HG03039 (cell line): ENCODE measurements around the gene CD79A.
"Not testable (repeated sequence)": the region's sequence is repeated elsewhere in the genome, so short reads cannot be mapped to it uniquely, and the experiment has no call there.

Experiments
- ATAC-seq: cut with Tn5 transposase; IDR thresholded peaks from one replicate; pipeline ENCODE4 v1.9.1; 2021; ENCODE audit warnings: mild to moderate bottlenecking, moderate library complexity; ENCODE audit not compliant: unreplicated experiment

Gene CD79A

GRCh38 chr19:41862445-41862986 lies 14.6 kb upstream of the CD79A start:
- no peak for ATAC-seq

GRCh38 chr19:41863209-41863931 lies 13.7 kb upstream of the CD79A start:
- ATAC-seq: no peak

DNA sequence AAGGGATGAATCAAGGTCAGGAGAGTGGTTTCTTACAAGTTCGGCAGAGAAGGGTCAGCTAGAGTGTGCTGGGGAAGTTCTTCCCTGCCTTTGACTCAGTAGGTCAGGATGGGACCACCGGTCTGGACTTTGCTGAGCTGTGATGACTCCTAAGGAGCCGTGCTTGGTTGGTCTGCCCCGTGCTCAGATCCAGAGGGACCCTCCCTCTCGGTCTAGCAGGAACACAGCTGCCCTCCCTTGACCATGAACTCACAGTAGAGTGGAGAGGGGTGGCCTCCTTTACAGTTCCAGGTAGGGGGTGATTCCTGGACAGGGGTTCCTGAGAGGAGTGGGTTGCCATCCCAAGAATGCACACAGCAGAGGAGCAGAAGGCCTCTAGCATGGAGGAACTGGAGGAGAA lies 12.7 kb upstream of the CD79A start:
- ATAC-seq: no peak

GRCh38 chr19:41866284-41866683 lies 10.8 kb upstream of the CD79A start:
- ATAC-seq: no peak

GRCh38 chr19:41868120-41868988 lies 8.7 kb upstream of the CD79A start:
- no peak for ATAC-seq

DNA sequence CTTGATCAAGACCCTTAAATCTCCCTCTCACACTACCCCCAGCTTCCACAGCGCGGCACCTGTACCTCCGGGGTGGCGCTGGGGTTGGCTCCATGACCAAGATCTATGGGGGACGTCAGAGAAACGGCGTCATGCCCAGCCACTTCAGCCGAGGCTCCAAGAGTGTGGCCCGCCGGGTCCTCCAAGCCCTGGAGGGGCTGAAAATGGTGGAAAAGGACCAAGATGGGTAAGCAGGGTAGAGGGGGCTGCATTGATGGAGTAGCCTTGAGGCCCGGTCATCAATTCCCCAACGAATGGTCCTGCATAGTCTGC lies 8.1 kb upstream of the CD79A start:
- no peak for ATAC-seq

- ATAC-seq: no peak
Observed at GRCh38 chr19:41869374-41869955, 7.6 kb upstream of the CD79A start.

GRCh38 chr19:41870401-41870873 lies 6.6 kb upstream of the CD79A start:
- ATAC-seq: no peak

DNA sequence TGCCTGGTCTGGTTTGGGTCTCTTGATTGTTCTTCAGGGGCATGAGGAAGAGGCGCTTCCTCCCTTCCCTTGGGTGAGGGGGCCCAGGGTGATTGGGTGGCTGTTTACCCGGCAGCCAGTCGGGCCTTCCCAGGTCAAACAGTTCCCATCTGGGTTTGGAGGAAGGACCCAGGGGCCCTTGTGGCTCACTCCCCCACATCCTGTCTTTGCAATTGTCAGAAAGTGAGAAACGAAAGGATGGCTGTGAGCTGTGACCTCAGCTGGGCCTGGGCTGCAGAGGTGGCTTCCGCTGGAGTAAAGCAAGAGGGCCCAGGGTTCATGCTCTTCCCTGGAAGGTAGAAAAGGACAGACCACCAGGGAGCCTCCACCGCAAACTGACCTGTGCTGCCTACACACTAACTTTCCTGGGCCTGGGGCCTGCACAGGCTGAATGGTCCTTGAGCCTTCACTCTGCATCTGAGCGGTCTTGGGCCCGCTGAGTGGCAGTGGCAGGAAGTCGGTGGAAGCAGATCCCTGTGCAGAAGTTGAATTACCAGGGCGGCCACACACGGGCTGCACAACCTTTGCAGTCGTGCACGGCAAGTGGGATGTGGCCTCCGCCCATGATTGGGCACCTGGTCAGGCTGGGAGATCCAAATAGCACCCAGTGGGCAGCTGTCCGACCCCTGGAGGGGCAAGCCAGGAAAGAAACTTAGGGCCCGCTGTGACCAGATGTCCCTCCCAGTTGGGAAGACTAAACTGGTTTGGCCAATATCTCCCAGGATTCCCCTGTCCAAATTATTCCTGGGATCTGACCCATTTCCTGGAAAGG lies 5.3 kb upstream of the CD79A start:
- peak; percentile 36 for ATAC-seq

DNA sequence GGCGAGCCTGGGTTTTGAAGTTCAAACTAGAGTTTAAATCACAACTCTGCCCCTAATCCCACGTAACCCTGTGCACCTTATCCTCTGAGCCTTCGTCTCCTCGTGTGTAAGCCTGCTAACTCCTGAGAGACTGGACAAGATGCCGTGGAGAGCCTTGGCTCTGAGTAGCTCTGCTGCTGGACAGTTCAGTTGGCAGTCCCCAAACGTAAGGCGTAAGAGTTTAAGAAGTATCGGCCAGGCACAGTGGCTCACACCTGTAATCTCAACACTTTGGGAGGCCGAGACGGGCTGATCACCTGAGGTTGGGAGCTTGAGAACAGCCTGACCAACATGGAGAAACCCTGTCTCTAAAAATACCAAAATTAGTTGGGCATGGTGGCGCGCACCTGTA lies 4.7 kb upstream of the CD79A start:
- no peak for ATAC-seq

DNA sequence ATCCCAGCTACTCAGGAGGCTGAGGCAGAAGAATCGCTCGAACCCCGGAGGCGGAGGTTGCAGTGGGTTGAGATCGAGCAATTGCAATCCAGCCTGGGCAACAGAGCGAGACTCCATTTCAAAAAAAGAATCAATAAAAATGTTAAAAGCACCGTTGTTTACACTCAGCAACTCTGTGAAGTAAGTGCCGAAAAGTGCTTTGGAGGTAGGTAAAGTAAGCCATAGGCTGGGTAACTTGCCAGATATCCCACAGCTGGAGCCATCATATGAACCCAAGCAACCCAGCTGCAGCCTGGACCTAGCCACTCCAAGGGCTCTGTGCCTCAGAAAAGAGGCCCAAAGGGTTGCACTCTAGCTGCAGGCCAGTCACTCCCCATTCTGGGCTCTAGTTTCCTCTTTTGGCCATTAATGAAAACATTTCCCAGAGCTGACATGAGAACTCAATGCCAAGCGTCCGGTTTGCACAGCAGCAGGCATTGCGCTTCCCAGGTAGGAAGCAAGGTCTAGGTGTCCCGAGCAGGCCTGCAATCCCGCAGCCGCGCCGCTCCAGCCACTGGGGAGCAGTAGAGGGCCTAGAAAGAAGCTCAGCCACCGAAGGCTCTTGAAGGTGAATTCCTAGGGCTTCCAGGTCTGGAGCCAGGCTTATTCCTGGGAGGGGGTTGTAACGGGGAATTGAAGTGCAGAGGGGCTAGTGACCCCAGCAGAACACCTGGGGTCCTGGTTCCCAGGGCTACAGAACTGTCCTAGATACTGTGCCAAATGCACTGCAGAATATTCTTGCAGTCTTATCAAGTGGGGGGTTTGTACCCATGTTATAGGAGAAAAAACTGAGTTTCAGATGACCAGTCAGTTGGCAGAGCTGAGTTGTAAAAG lies 4.1 kb upstream of the CD79A start:
- no peak for ATAC-seq

- ATAC-seq: not testable (repeated sequence)
Observed at GRCh38 chr19:41875973-41876372, 1.1 kb upstream of the CD79A start.

- ATAC-seq: no peak
Observed at GRCh38 chr19:41877916-41878905, 1.1 kb downstream of the CD79A start.

DNA sequence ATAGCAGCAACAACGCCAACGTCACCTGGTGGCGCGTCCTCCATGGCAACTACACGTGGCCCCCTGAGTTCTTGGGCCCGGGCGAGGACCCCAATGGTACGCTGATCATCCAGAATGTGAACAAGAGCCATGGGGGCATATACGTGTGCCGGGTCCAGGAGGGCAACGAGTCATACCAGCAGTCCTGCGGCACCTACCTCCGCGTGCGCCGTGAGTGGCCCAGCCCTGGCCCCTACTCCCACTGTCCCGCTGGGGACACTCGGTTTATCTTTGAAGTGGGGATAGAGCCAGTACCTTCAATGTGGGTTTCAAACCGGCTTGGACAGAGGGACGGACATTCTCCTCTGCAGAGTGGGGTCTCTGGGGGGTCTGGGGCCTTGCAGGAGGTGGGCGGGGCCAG lies 2.0 kb downstream of the CD79A start:
- no peak for ATAC-seq

GRCh38 chr19:41879670-41880328 lies 2.7 kb downstream of the CD79A start:
- ATAC-seq: no peak

DNA sequence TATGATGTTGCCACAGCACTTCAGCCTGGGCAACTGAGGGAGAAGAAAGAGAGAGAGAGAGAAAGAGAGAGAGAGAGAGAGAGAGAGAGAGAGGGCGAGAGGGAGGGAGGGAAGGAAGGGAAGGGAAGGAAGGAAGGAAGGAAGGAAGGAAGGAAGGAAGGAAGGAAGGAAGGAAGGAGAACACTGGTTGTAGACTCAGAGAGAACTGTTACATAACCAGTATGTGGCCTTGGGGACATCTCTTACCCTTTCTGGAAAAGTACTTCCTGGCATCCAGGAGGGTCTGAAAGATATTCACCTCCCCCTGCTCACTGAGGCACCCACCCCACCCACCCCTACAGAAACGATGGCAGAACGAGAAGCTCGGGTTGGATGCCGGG lies 3.2 kb downstream of the CD79A start:
- ATAC-seq: no peak

DNA sequence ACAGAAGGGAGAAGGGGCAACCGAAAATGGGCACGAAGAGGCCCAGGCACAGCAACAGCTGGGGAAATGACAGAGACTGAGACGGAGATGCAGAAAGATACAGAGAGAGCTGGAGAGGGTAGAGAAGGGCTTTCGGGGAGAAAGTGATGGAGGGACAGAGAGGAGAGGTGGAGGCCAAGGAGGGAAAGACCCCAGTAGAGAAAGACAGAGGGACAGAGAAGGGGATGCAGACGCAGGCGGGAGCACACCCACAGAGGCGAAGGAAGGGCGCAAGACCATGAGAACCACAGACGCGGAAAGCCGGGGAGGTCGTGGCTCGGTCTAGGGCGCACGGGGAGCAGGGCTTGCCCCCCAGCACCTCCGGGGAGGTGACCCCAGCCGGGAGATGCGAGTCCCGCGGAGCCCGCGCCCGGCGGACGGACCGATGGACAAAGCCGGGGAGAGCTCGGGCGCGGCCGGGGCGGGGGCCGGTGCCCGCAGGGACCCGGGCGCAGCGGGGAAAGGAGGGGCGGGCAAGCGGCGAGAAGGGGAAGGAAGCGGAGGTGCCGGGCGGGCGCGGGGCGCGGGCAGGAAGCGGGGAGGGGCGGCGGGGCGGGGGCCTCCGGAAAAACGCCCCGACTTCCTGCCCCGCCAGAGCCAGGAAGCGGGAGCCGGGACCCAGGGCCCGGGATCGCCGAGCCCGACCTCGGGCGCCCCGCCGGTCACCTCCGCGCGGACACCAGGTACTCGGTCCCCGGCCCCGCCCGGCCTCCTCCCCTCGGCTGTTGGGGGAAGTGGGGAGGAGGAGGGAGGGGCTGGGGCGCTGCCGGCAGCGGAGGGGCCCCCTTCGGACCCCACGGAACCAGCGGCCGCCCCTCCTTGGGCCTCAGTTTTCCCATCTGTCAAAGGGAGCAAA lies 5.7 kb downstream of the CD79A start, which contains the start of gene ARHGEF1:
Gene ARHGEF1, plus strand, starts transcription at position 617 of the 895 bp plus-strand sequence. CDS start 4,899 bp downstream, outside the sequence.
- ATAC-seq: no peak
